T47D (cell line): Measurements from ENCODE around the gene SMIM44.

ENCODE experiments used
- DNase-seq, 2 experiments: peaks; one replicate each; pipeline versions ENCODE4 v3.0.0 to v3.0.0-alpha.2; 2011 to 2012; ENCODE audit warnings: low read depth in 1 of 2, low spot score in 1 of 2
- JUND ChIP-seq: IDR thresholded peaks from 2 replicates; pipeline ENCODE4 v1.6.1; 2012; ENCODE audit warnings: low read depth
- in situ Hi-C: cut with HindIII; loops from 2 replicates; pipeline ENCODE4 v1.10.0; 2016; ENCODE audit warnings: low sequenced_read_pairs, low pct_unique_long_range_greater_than_20kb

Gene SMIM44

DNA sequence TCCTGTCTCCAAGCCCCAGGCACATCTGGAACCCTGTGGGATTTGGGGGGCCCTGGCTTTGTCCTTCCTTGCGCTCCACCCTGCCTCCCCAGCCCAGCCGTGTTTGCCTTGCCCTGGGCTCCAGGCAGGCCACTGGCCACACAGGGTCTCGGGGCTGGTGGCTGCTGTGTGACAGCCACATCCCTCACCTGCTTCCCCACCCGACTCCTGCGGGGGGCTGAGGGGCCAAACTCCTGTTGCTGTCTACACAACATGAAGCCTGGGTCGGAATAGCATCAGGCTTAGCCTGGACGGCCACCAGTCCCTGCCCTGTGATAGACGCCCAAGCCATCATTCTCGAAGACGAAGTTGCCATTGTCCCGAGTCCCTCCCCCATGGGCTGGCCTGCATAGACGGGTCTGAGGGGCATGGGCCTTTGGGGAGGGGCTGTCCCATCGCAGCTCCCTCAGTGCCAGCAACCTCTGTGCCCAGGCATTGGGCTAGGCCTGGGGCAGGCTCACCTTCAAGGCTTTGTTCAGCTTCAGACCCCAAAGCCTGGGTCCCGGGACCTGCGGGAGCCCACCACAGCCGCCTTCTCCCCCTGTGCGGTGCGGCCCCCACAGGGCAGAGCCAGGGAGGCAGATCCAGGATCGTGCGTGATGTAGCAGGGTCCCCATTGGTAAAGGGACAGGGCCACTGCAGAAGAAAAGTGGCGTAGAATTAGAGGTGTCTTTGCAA lies 40.3 kb upstream of the SMIM44 start:
- in situ Hi-C loops, result no loop called here
- no peak for DNase-seq
- TF ChIP-seq JUND, result no peak

DNA sequence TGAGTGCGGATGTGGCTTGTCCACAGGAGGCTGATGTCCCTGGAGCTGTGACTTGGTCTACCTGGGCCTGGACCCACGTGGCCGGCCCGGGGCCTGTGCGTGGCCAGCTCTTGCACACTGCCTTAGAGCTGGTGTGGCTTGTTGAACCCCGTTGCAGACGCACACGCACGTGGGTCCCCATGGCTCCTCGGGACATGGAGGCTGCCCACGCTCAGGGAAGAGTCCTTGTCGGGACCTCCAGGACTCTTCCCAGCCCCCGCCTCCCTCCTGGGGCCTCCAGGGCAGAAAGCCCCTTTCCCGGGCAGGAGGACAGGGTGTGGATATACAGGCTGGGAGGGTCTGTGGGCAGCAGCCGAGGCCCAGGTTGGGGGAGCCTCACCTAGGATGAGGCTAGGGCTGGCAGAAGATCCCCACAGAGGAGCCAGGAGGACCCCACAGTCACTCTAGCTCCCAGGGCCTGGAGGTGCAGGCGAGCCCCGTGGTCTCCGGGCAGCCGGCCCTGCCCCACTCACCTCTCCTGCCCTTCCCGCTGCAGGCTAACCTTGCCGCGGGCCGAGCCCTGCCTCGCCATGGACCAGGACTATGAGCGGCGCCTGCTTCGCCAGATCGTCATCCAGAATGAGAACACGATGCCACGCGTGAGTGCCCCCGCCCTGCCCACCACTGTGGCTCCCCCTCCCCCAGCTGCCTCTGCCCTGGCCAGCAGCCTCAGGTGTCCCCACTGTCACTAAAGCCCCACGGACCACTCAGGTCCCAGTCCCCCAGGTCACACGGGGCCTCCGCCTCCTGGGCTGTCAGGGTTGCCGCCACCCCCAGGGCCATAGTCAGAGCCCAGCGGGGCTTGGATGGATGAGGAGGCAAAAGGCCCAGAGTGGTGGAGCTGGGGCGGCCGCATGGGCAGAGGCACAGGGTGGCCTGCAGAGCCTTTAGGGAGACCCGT lies 39.5 kb upstream of the SMIM44 start:
- in situ Hi-C loops, result no loop called here
- no peak for TF ChIP-seq JUND
- no peak for DNase-seq

DNA sequence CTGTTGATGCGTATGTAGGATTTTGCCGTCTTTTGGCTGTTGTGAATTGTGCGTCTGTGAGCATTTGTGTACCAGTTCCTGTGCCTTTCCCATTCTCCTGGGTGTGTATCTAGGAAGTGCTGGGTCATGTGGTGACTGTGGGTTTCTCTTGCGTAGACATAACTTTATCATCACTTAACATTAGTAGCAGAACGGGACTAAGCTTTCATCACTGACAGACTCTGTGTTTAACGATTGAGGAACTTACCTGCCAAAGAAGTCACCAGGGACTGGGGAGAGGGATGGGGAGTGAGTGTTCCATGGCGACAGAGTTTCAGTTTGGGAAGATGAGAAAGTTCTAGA lies 37.8 kb upstream of the SMIM44 start:
- DNase-seq, result no peak
- TF ChIP-seq JUND, result no peak
- in situ Hi-C loops, result no loop called here

DNA sequence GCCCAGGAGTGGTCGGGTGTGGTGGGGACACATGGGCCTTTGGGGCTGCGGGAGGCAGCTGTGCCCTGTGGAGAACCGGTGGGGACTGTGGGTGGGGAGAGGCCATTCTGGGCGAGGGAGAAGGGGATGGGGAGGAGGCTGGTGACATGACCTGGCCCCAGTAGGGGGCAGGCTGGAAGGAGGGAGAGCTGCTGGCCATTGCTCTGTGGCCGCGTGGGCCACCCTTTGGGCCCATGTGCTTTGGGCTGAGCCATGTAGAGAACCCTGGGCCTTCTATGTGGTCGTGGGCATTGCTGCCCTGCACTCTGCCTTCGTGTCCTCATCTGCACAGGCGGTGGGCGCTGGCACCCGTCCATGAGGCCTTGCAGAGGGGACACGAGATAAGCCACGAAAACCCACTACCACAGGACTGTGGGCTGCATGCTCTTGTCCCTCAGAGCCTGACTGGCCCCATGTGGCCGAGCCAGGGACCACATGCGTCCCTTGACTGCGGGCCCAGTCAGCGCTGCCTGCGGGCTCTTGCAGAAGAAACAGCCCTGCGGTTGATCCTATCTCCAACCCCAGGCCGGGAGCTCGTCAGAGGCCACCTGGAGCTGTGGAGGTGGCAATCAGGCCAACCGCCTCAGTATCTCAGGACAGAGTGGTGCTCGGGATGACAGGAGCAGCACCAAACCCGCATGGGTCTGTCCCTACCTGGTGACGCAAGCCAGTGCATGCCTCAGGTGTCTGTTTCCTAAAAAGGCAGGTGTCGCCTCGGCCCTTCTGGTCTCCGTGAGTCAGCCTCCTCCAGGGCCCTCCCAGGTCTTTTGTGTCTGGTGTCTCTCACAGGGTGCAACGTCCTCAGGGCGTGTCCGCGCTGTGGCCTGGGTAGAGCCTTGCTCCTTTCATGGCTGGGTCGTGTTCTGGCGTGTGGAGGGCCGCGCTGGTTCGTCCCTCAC lies 37.2 kb upstream of the SMIM44 start:
- in situ Hi-C loops, result no loop called here
- no peak for DNase-seq
- TF ChIP-seq JUND, result no peak

DNA sequence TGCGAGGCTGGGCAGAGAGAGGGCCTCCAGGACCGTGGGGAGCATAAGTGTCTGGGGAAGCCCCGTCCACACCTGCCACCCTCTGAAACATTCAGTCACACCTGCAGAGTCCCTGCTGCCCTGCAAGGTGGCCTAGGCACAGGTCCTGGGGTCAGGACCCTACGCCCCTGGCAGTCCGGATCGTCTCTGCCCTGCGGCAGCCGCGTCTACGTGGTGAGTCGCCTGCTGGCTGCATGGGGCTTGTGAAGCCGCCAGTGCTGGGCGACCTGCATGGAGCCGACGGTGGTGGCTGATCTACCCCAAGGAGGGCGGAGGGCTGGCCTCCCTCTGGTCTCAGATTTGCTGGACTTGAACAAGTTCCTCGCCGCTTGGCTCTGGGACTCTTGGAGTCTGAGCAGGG lies 35.9 kb upstream of the SMIM44 start:
- in situ Hi-C loops, result no loop called here
- DNase-seq, result no peak

DNA sequence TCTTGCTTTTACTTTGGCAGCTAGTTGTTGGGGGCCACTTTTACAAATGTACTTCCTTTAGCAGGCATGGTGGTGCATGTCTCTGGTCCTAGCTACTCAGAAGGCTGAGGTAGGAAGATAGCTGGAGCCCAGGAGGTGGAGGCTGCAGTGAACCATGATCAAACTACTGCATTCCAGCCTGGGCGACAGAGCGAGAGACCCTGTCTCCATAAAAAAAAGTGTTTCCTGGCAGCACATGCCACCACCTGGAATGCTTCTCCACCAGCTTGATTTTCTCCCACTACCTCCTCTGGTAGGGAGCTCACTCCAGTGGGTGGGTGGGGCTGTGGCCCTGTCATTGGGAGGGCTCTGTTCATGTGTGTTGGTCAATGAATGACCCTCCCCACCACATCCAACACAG lies 35.4 kb upstream of the SMIM44 start:
- in situ Hi-C loops, result no loop called here
- TF ChIP-seq JUND, result no peak
- no peak for DNase-seq

More for the DNA sequence above, 35.9 kb upstream of the SMIM44 start:
- no peak for TF ChIP-seq JUND

DNA sequence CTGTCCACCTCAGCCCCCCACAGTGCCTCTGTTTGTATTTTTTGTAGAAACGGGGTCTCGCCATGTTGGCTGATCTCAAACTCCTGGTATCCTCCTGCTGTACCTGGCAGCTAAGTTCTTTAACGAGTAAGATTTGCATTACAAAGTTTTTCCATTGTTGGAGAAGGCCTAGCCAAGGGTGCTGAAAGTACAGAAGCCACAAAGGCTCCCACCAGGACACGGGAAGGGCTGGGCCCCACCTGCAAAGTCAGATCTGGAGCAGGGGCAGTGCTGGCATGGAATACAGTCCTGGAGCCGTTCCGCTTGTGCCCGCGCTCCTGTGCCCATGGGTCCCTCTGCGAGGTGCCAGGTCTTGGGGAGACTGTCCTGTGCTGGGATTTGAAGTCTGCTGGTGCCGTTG lies 35.0 kb upstream of the SMIM44 start:
- no peak for DNase-seq
- no peak for TF ChIP-seq JUND
- in situ Hi-C loops, result no loop called here

DNA sequence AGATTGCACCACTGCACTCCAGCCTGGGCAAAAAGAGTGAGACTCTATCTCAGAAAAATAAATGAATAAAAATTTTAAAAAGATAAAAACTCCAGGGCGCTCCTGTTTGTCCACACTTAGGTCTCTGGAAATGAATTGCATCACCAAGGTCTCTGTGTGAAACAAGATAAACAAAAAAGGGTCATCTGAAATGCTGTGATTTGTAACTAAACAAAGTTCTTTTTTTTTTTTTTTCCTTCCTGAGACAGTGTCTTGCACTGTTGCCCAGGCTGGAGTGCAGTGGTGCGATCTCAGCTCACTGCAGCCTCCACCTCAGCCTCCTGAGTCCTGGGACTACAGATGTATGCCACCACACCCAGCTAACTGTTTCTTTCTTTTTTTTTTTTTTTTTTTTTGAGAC lies 34.4 kb upstream of the SMIM44 start:
- no peak for TF ChIP-seq JUND
- in situ Hi-C loops, result no loop called here
- DNase-seq, result no peak

DNA sequence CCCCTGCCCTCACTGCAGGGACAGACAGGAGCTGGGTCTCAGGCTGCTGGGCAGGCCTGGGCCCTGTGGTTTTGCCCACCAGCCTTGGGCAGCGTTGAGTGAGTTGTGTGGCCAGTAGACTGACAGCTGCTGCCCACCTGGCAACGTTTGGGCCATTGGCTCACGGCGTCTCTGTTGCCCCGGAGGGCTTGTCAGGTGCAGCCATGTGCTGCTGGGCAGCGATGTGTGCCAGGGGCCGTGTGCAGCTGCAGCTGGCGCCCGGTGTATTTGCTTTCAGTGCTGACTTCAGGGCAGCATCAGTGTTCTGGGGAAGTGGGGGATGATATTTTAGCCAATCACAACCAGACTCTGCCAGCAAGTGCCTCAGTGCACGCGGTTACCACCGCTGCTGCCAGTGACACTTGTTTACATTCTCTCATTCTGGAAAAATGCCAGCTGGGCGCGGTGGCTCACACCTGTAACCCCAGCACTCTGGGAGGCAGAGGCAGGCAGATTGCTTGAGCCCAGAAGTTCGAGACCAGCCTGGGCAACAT lies 33.5 kb upstream of the SMIM44 start:
- in situ Hi-C loops, result no loop called here
- no peak for TF ChIP-seq JUND
- peak; percentile 64 to 78 for DNase-seq

DNA sequence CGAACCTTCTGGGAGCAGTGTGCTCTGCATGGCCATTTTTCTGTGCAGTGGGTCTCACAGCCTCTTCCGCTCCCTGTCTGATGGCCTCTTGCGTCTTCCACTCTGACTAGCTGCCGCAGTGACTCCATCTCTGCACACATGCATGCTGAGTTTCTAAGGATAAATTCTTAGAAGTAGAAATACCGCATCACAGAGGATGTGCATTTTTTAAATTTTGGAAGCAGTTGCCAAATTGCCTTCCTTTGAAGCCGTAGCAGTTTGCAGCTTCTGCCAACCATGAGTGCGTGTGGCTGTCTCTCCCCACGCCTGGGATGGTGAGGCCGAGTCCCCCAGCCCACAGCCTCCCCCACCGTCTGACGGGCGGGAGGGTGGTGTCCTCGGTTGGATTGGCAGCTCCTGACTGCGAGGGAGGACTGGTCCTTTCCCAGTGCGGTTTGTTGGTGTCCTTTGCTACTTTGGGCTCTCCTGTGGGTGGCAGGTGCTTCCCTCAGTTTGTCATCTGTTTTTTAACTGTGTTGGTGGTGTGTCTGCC lies 32.7 kb upstream of the SMIM44 start:
- in situ Hi-C loops, result no loop called here
- TF ChIP-seq JUND, result no peak
- no peak for DNase-seq

DNA sequence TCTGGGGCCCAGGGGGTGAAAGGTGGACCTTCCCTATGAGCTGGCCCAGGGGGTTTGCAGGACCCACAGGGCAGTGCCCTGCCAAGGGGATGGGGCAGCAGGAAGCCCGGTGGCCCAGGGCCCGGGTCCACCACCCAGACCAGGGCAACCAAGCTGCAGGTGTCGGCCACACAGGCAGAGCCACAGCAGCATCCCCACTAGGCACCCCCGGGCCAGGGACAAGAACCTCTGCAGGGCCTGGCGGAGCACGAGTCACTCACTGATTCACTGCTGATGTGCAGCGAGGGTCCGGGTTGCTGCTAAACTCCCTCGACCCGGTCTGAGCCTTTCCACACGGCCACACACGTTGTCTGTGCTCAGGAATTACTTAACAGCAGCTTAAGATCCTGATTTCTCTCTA lies 31.7 kb upstream of the SMIM44 start:
- no peak for TF ChIP-seq JUND
- in situ Hi-C loops, result no loop called here

DNA sequence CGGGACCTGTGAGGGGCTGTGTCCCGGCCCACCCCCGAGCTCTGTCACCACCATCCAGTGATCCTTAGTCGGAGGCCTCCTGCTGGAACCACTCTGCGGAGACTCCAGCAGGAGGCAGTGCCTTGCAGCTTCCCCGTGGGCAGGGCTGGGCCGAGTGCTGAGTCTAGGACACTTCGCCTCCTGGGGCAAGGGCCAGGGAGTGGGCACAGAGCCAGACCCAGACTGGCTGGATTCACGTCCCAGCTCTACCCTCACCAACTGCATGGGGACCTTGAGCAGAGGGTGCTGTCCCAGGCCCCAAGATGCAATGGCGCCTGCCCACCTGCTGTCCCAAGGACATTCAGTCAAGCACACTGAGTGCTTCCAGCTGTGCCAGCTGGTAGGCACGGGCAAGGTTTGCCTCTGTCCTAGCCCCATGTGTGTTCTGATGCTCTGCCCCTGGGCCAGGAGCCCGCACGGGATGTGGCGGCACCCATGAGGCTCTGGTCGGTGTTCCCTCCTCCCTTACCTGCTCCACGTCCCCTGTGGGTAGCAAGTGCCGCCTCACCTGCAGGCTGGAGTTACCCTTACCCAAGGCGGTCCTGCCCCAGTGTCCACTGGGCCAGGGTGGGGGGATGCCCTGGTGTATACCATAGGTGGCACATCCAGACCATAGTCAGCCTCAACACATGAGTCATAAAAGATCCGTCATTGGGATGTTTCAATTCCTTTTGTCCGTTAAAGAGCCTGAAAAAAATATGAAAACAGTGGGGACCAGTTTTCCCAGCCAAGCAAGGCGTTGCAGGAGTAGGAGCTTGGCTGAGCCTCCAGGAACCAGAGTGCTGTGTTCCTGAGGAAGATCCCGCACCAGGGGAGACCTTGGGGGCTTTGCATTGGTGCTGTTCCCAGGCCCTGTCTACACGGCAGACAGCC lies 30.2 kb upstream of the SMIM44 start:
- no peak for TF ChIP-seq JUND
- in situ Hi-C loops, result no loop called here
- DNase-seq, result no peak

More for the DNA sequence above, 31.7 kb upstream of the SMIM44 start:
- DNase-seq, result no peak
